ENCODE measurements around the gene ZSWIM7.

Gene ZSWIM7

DNA sequence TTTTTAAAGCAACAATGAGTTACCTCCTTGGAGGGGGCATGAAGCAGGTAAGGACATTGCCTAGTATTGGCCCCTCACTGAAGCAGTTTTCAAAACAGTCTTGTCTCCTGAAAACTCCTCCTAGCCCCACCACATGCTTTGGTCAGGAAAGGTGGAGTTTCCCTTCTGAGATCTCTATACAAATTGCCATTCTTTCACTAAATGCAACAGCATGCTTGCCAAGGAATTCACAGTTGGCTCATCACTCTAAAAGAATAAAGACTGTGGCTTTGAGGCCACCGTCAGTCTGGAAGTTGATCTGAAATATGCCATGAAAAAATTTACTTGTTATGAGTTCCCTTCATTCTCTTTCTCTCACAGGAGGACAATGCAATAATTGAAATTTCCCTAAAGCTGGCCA is 4.3 kb upstream of the ZSWIM7 start:
- TF ChIP-seq POLR2AphosphoS5 (IDR thresholded peaks at IDR 0.05; ENCODE audit: low read depth, low read length) (no peak), FOXP2 (optimal IDR thresholded peaks at IDR 0.05; ENCODE audit: borderline replicate concordance, extremely low read depth, extremely low read length, insufficient read depth) (no peak), SIN3A (IDR thresholded peaks at IDR 0.05; ENCODE audit: borderline replicate concordance, insufficient read depth, low read length) (no peak), TAF1 (IDR thresholded peaks at IDR 0.05; ENCODE audit: borderline replicate concordance, insufficient read depth, low read length) (no peak)
- TF ChIP-seq, protein P1, sequence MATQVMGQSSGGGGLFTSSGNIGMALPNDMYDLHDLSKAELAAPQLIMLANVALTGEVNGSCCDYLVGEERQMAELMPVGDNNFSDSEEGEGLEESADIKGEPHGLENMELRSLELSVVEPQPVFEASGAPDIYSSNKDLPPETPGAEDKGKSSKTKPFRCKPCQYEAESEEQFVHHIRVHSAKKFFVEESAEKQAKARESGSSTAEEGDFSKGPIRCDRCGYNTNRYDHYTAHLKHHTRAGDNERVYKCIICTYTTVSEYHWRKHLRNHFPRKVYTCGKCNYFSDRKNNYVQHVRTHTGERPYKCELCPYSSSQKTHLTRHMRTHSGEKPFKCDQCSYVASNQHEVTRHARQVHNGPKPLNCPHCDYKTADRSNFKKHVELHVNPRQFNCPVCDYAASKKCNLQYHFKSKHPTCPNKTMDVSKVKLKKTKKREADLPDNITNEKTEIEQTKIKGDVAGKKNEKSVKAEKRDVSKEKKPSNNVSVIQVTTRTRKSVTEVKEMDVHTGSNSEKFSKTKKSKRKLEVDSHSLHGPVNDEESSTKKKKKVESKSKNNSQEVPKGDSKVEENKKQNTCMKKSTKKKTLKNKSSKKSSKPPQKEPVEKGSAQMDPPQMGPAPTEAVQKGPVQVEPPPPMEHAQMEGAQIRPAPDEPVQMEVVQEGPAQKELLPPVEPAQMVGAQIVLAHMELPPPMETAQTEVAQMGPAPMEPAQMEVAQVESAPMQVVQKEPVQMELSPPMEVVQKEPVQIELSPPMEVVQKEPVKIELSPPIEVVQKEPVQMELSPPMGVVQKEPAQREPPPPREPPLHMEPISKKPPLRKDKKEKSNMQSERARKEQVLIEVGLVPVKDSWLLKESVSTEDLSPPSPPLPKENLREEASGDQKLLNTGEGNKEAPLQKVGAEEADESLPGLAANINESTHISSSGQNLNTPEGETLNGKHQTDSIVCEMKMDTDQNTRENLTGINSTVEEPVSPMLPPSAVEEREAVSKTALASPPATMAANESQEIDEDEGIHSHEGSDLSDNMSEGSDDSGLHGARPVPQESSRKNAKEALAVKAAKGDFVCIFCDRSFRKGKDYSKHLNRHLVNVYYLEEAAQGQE (IDR thresholded peaks at IDR 0.05; ENCODE audit: insufficient read depth in 1 of 2, low read depth in 2 of 2, low read length in 2 of 2), result no peak

DNA sequence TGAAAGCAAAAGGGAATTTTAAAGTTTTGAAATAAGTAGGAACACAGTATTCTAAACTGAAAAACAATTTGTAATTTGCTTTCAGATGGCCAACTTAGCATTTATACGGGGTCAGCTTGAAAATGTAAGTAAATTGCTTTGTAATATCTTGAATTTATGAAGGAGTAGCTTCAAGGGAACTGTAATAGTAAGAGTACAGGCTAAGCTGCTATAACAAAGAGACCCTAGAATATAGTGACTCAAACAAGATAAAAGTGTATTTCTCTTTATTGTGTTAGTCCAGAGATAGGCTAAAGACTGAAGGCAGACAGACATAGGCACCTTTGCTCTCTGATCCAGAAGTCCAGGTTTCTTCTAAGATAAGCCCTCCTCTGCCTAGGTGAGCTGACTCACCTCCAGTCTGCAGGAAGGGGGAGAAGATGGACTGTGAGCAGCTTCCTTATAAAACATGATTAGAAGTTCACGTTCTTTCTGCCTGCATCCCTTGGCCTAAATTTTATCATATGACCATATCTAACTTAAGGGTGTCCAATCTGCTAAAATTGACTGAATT is 3.3 kb upstream of the ZSWIM7 start:
- TF ChIP-seq POLR2AphosphoS5 (IDR thresholded peaks at IDR 0.05; ENCODE audit: low read depth, low read length) (no peak), SIN3A (IDR thresholded peaks at IDR 0.05; ENCODE audit: borderline replicate concordance, insufficient read depth, low read length) (no peak), FOXP2 (optimal IDR thresholded peaks at IDR 0.05; ENCODE audit: borderline replicate concordance, extremely low read depth, extremely low read length, insufficient read depth) (no peak), TAF1 (IDR thresholded peaks at IDR 0.05; ENCODE audit: borderline replicate concordance, insufficient read depth, low read length) (no peak)
- TF ChIP-seq, protein P1 (IDR thresholded peaks at IDR 0.05; ENCODE audit: insufficient read depth in 1 of 2, low read depth in 2 of 2, low read length in 2 of 2), result no peak

DNA sequence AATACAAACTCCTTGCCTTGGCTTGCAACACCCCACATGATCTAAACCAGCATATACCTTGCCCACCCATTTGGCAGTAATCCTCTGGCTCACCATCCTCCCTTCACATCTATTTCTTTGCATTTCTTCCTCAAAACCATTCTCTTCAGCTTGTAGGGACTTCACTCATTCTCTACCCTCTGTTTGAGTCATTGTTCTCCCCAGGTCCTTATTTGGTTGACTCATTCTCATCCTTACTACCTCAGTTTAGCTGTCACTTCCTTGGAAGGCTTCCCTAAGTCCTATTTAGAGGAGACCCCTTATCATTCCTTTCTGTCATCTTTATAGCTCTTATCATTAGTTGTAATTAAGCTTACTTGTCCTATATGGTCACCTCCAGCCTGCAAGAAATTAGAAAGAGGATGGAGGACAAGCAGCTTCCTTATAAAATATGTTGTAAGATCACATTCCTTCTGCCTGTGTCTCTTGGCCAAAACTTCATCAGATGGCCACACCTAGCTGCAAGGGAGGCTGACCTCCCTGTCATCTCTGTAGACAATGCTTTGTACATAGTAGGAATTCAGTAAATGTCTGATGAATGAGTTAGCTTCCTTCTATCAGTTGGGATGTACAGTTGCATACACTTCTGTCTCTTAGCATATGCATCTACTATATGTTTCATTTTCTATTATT is 1.9 kb upstream of the ZSWIM7 start:
- TF ChIP-seq POLR2AphosphoS5 (IDR thresholded peaks at IDR 0.05; ENCODE audit: low read depth, low read length) (no peak), SIN3A (IDR thresholded peaks at IDR 0.05; ENCODE audit: borderline replicate concordance, insufficient read depth, low read length) (no peak), FOXP2 (optimal IDR thresholded peaks at IDR 0.05; ENCODE audit: borderline replicate concordance, extremely low read depth, extremely low read length, insufficient read depth) (no peak), TAF1 (IDR thresholded peaks at IDR 0.05; ENCODE audit: borderline replicate concordance, insufficient read depth, low read length) (no peak)
- TF ChIP-seq, protein P1 (IDR thresholded peaks at IDR 0.05; ENCODE audit: insufficient read depth in 1 of 2, low read depth in 2 of 2, low read length in 2 of 2), result no peak

DNA sequence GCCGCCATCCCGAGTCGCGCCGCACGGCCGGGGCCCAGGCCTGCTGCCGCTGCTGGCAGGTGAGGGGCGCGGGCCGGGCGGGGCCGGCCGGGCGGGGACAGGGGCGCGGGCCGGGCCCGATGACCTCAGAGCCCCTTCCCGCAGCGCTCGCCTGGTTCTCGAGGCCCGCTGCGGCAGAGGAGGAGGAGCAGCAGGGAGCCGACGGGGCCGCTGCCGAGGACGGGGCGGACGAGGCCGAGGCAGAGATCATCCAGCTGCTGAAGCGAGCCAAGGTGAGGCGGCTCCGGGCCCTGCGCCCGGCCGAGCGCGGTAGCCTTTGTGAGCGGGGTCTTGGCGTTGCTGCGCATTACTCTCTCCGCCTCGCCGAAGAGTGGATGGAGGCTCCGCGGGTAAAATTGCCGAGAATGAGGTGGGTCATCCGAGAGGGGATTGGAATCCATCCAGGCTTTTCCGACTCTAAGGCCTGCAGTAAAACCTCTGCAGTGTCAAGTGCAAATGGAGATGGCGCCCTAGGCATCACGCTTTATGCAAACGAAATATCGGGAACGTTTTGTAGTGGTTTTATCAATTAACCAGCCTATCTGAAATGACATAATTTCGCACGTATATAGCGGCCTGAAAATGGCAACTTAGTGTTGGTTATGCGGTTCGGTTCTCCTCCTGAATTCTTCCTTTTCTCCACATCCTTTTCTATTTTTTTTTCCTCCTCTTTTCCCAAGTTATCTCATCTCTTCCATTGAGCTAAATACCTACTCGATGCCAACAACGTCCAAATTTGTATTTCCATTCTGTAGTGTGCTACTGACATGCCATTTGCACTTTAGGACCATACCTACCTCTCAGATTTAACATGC is 697 bp upstream of the ZSWIM7 start:
- TF ChIP-seq SIN3A (IDR thresholded peaks at IDR 0.05; ENCODE audit: borderline replicate concordance, insufficient read depth, low read length), result no peak
- no peak for TF ChIP-seq TAF1 (IDR thresholded peaks at IDR 0.05; ENCODE audit: borderline replicate concordance, insufficient read depth, low read length)
- TF ChIP-seq POLR2AphosphoS5 (IDR thresholded peaks at IDR 0.05; ENCODE audit: low read depth, low read length), result no peak
- no peak for TF ChIP-seq FOXP2 (optimal IDR thresholded peaks at IDR 0.05; ENCODE audit: borderline replicate concordance, extremely low read depth, extremely low read length, insufficient read depth)
- TF ChIP-seq, protein P1 (IDR thresholded peaks at IDR 0.05; ENCODE audit: insufficient read depth in 1 of 2, low read depth in 2 of 2, low read length in 2 of 2), result no peak
